ENCODE results near the gene DCAF10. TPM values are rescaled to one million over a fixed set of nuclear protein-coding genes. Genes with fewer than 3 reads are reported as not detected.

Gene DCAF10
- total and polyA plus RNA-seq, 8 donors, result 3.9 to 19.6 (median 15.1) TPM

DNA sequence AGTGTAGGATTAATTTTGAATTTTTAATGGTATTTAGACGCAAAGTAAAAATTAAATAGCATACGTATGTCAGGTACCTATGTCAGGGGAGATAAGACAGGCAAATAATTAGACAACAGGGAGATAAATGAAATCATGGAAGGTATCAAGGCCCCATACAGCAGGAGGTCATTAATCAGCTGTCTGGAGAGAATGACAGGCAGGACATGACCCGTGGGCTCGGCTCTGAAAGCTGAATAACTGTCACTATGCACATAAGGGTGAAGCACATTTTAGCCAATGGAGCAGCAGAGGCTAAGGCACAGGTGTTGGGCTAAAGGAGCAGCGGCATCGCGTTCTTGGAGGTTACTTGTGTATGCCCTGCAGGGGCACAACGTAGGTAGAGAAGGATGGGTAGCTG lies 91.5 kb downstream of the DCAF10 start:
- Histone ChIP-seq H3K4me3 (no peak overlapping the region), H3K4me1 (no peaks in the 10 kb centered on the region), H3K9me3 (no peaks in the 10 kb centered on the region), H3K27ac (no peak overlapping the region), H3K27me3 (no peaks in the 10 kb centered on the region), H3K36me3 (peaks cover 0 to 21% (median 11%) of the 10 kb centered on the region in 3 donors)
- DNase-seq (no peak), ATAC-seq (no peak), FAIRE-seq (no peak)
- 74 to 78% methylated on average over 8 of the region's 8 CpGs for WGBS, 2 donors
- intact Hi-C loops (cut with DNase I), result no loop called here
- TF ChIP-seq, protein P1, sequence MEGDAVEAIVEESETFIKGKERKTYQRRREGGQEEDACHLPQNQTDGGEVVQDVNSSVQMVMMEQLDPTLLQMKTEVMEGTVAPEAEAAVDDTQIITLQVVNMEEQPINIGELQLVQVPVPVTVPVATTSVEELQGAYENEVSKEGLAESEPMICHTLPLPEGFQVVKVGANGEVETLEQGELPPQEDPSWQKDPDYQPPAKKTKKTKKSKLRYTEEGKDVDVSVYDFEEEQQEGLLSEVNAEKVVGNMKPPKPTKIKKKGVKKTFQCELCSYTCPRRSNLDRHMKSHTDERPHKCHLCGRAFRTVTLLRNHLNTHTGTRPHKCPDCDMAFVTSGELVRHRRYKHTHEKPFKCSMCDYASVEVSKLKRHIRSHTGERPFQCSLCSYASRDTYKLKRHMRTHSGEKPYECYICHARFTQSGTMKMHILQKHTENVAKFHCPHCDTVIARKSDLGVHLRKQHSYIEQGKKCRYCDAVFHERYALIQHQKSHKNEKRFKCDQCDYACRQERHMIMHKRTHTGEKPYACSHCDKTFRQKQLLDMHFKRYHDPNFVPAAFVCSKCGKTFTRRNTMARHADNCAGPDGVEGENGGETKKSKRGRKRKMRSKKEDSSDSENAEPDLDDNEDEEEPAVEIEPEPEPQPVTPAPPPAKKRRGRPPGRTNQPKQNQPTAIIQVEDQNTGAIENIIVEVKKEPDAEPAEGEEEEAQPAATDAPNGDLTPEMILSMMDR (IDR thresholded peaks at IDR 0.05), result no peak

- 47 to 48% methylated on average over 2 of the region's 2 CpGs for WGBS, 2 donors
- no peak overlapping the region for H3K27ac ChIP-seq
- peaks cover 0 to 31% (median 17%) of the 10 kb centered on the region in 3 donors for H3K36me3 ChIP-seq
- FAIRE-seq (no peak), DNase-seq (no peak), ATAC-seq (no peak)
- TF ChIP-seq, protein P1 (IDR thresholded peaks at IDR 0.05), result no peak
- H3K4me3 ChIP-seq, result no peak overlapping the region
- no peaks in the 10 kb centered on the region for H3K27me3 ChIP-seq
- peaks cover 0 to 12% (median 10%) of the 10 kb centered on the region in 3 donors for H3K4me1 ChIP-seq
- intact Hi-C loops (cut with DNase I), result no loop called here
- no peaks in the 10 kb centered on the region for H3K9me3 ChIP-seq
These were observed 97.1 kb downstream of the DCAF10 start for GRCh38 chr9:37897665-37898064.

GRCh38 chr9:37899041-37899440 lies 98.4 kb downstream of the DCAF10 start:
- peaks cover 0 to 14% (median 12%) of the 10 kb centered on the region in 3 donors for H3K4me1 ChIP-seq
- DNase-seq (no peak), ATAC-seq (no peak), FAIRE-seq (no peak)
- intact Hi-C loops (cut with DNase I), result no loop called here
- H3K9me3 ChIP-seq, result no peaks in the 10 kb centered on the region
- TF ChIP-seq, protein P1 (IDR thresholded peaks at IDR 0.05), result no peak
- peaks cover 0 to 24% (median 17%) of the 10 kb centered on the region in 3 donors for H3K36me3 ChIP-seq
- H3K4me3 ChIP-seq, result no peak overlapping the region
- no peak overlapping the region for H3K27ac ChIP-seq
- 72 to 89% methylated on average over 2 of the region's 2 CpGs for WGBS, 2 donors
- no peaks in the 10 kb centered on the region for H3K27me3 ChIP-seq

GRCh38 chr9:37902131-37902530 lies 101.5 kb downstream of the DCAF10 start:
- intact Hi-C loops (cut with DNase I), result no loop called here
- FAIRE-seq (no peak), DNase-seq (no peak), ATAC-seq (no peak)
- H3K27me3 ChIP-seq, result no peaks in the 10 kb centered on the region
- H3K9me3 ChIP-seq, result no peaks in the 10 kb centered on the region
- no peak overlapping the region for H3K4me3 ChIP-seq
- peaks cover 5 to 19% (median 14%) of the 10 kb centered on the region in 3 donors for H3K4me1 ChIP-seq
- peaks cover 0 to 10% (median 5%) of the 10 kb centered on the region in 3 donors for H3K36me3 ChIP-seq
- no peak overlapping the region for H3K27ac ChIP-seq
- TF ChIP-seq, protein P1 (IDR thresholded peaks at IDR 0.05), result no peak

DNA sequence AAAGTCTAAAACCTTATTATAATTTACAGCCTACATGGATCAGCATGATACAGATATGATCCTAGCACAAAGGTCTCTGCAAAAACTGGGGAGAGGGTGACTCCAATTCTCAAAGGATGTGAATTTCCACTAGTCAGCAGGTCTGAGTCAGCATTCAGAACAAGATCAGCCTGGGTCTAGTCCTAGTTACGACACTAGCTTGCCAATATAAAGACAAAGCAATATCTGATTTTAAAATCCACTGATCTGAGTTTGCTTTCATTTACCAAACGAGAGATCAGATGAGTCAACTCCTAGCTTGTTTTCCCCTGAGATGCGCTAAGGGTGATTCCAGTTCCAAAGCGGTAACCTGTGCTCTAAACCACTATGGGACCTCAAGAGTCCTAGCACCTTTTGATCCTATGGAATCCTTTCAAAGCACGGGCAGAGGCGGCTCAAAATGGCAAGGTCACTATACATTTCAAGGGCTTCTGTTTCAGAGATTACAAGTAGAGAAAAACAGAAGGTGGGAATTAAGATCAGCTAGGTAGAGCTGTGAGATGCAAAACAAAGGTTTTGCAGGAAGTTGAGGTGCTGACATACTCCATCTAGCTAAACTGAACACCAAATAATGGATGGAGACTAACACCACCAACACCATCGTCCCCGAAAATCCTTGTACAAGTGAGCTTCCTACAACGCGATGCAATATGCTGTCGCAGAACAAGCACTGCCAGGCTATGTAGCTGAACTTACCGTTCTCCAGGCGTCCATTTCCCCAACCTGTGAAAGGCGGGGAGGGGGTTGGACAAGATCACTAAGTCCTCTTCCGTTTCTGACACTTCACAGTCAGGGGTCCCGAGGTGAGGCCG lies 102.4 kb downstream of the DCAF10 start:
- Histone ChIP-seq H3K27ac (peak overlapping the region; percentile 78 to 90 (median 80)), H3K9me3 (no peaks in the 10 kb centered on the region), H3K27me3 (no peaks in the 10 kb centered on the region), H3K36me3 (peaks cover 0 to 6% (median 5%) of the 10 kb centered on the region in 3 donors), H3K4me3 (peak overlapping the region; percentile 83 to 99 (median 91)), H3K4me1 (peaks cover 5 to 19% (median 14%) of the 10 kb centered on the region in 3 donors)
- intact Hi-C loops (cut with DNase I), result no loop called here
- TF ChIP-seq, protein P1 (IDR thresholded peaks at IDR 0.05), result no peak
- FAIRE-seq (no peak), DNase-seq (no peak), ATAC-seq (peak; percentile 3 to 8 (median 6))
- WGBS, 2 donors, result 3% methylated on average over 17 of the region's 17 CpGs
